GM18499 (cell line): ENCODE data around the gene RITA1.
"Not testable (repeated sequence)": the region's sequence is repeated elsewhere in the genome, so short reads cannot be mapped to it uniquely, and the experiment has no call there.

Experiments used
- ATAC-seq: cut with Tn5 transposase; IDR thresholded peaks from one replicate; pipeline ENCODE4 v1.9.1; 2021; ENCODE audit warnings: moderate number of reproducible peaks; ENCODE audit not compliant: insufficient read depth, unreplicated experiment

The RITA1 gene

DNA sequence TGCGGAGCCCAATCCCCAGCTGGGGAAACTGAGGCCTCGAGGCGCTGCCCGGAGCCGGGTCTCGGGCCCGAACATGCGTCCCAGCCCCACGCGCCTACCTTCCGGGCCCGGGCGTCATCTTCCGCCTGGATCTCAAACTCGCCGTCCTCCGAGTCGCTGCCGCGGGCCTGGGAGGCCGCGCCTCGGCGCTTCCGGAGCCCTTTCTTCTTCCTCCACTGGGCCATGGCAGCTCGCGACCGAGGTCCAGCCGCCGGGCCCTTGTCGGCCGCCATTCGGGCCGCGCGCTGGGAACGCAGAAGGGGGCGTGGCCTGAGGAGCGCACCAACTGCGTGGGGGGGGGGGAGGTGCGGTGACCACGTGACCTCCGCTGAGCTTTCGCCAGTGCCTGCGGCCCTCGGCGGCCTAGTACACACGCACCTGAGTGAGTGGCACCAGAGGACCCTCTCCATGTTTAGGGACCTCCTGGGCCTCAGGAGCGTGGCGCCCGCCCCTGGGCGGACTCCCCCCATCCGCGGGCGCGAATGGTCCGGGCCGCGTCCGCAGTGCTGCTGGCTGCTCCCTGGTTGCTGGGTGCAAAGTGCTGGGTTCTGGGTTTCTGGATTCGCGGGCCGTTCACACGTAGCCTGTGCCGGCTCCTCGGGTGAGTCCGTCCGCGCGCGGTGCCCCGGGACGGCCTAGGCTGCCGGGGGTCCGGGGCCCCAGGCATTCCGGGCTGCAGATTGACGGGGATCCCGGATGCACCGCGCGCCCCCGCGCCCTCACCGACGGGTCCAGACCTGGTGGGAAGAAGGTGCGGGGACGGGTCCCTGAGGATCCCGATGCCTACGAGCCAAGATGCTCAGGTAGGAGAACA lies at the start of gene RITA1, which contains the start of gene DDX54:
Gene RITA1, plus strand, starts transcription at position 542 of the 853 bp plus-strand sequence. CDS start 1,026 bp downstream, outside the sequence.
Gene DDX54, minus strand, starts transcription at position 299 of the 853 bp plus-strand sequence. Its CDS starts 27 bp downstream, at position 272.
- peak; percentile 23 for ATAC-seq

GRCh38 chr12:113136128-113136989 lies 49.2 kb upstream of the RITA1 start:
- ATAC-seq = no peak

DNA sequence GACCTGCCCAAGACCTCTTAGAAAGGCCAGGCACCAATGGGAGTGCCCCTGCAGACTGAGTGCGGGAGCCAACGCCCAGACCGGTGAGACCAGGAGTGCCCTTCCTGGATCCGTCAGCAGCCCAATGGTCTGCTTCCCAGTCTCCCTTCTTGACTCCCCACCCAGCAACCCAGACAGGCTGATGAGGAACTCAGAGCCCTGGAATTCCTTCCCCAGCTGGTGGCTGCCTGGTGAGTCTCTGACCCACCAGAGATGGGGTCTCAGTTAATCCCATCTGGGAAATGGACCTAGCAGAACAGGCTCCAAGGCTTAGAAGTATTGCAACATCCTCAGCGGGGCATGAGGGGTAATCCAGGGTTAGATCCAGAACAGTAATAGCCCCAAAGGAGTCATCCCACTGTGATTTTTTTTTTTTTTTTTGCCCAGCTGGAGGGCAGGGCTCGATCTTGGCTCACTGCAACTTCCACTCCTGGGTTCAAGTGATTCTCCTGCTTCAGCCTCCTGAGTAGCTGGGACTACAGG lies 48.5 kb upstream of the RITA1 start:
- no peak for ATAC-seq

DNA sequence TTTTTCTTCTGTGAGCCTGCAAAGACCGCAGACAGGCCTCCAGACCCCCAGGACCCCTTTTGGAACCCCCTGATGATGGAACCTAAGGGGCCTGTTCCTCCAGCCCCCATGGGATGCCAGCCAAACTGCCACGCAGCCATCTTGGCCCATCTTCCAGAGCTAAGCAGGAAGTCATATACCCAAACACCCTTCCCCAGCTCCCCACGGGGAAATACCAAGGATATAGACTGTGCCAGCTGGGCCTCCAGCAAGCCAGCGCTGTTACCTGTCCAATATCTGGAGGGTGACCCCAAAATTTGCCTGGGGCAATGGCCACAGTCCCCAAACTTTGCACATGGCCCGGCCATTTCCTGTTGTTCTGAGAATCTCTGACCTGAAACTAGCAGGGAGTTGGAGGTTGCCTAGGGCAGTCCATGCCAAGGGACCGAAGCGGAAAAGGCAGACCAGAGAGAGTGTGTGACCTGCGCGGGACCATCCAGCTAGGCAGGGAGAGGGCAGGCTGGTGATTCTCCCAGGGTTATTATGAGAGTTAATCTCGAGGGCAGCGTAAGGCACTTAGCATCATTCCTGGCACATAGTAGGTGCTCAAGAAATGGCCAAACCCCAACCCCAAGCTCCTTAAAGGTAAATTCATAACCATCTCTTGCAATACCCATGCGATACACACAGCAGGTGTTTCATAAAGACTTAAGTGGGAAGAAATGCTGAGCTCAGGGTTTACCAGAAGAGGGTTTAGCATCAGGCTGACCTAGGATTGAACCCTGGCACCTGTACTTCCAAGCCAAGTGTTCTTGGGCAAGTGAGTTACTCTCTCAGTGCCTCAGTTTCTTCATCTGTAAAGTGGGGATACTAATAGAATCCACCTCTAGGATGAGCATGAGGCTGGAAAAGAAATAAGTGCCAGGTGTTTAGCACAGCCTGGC lies 47.4 kb upstream of the RITA1 start:
- no peak for ATAC-seq

DNA sequence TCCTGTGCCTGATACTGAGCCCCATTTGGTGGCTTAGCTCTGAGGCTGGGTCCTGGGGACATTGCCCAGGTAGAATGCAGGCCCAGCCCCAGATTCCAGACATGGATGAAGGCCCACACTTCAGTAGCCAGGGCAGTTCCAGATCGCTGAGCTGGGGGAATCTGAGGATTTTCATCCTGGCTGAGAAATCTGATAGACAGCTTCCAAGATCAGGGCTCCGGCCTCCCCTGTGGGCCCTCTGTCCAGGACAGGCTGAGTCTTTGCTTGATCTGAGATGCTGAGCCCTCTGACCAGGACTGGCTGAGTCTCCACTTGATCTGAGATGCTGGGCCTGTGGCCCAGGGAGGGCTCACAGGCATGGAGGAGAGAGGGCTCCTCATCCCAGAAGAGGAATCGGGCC lies 46.7 kb upstream of the RITA1 start:
- no peak for ATAC-seq

DNA sequence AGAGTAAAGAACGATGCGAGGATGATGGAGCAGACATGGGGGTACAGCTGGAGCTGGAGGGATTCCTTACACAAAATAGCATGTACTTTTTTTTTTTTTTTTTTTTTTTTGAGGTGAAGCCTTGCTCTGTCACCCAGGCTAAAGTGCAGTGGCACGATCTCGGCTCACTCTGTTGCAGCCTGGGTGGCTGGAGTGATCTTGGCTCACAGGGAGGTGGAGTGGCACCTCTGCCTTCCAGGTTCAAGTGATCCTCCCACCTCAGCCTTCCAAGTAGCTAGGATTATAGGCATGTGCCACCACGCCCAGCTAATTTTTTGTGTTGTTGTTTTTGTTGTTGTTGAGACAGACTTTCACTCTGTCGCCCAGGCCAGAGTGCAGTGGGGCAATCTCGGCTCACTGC lies 44.8 kb upstream of the RITA1 start:
- no peak for ATAC-seq

DNA sequence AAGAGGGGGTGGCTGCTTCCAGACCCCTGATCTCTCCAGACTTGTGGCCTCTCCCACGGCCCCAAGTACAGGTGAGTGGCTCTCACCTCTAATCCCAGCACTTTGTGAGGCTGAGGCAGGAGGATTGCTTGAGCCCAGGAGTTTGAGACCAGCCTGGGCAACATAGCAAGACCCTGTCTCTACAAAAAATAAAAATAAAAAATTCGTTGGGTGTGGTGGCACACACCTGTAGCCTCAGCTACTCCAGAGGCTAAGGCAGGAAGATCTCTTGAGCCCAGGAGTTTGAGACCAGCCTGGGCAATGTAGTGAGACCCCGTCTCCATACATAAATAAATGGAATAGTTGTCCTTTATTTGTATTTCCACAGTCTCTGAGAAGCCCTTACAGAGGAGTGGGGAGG lies 43.8 kb upstream of the RITA1 start:
- ATAC-seq = not testable (repeated sequence)

GRCh38 chr12:113142173-113142885 lies 43.2 kb upstream of the RITA1 start:
- no peak for ATAC-seq

GRCh38 chr12:113142886-113143332 lies 42.6 kb upstream of the RITA1 start:
- ATAC-seq = no peak

DNA sequence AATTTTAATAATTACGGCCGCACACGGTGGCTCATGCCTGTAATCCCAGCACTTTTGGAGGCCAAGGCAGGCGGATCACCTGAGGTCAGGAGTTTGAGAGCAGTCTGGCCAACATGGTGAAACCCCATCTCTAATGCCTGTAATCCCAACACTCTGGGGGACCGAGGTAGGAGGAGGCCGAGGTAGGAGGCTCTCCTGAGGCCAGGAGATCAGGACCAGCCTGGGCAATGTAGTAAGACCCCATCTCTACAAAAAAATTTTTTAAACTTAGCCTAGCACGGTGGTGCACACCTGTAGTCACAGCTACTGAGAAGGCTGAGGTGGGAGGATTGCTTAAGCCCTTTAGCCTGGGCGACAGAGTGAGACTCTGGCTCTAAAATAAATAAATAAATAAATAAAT lies 41.6 kb upstream of the RITA1 start:
- no peak for ATAC-seq

DNA sequence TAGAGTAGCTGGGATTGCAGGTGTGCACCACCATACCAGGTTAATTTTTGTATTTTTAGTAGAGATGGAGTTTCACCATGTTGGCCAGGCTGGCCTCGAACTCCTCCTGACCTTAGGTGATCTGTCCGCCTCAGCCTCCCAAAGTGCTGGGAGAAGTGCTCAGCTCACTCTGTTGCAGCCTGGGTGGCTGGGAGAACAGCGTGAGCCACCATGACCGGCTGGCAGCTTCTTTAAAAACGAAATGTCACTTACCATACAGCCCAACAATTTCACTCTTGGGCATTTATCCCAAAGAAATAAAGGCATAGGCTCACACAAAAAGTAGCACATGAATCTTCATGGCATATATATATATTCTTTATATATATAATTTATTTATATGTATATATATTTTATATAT lies 40.7 kb upstream of the RITA1 start:
- no peak for ATAC-seq

DNA sequence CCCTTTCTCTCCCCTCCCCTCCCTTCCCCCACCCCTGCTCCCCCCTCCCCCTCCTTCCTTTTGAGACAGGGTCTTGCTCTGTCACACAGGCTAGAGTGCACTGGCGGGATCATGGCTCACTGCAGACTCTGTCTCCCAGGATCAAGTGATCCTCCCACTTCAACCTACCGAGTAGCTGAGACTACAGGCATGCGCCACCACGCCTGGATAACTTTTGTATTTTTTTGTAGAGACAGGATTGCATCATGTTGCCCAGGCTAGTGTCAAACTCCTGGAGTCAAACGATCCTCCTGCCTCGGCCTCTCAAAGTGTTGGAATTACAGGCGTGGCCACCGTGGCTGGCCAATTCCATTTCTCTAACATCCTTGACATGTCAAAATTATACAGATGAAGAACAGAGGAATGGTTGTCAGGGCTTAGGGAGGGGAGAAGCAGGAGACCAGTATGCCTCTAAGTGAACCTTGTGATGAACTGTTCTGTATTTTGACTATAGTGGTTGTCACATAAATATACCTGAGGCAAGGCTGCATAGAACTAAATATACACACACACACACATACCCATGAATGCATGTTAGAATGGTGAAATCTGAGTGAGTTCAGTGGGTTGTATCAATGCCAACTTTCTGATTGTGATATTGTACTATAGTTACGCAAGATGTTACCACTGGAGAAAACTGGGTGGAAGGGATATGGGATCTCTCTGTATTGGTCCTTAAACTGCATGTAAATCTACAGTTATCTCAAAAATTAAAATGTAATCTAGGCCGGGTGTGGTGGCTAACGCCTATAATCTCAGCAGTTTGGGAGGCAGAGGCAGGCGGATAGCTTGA lies 39.6 kb upstream of the RITA1 start:
- no peak for ATAC-seq

DNA sequence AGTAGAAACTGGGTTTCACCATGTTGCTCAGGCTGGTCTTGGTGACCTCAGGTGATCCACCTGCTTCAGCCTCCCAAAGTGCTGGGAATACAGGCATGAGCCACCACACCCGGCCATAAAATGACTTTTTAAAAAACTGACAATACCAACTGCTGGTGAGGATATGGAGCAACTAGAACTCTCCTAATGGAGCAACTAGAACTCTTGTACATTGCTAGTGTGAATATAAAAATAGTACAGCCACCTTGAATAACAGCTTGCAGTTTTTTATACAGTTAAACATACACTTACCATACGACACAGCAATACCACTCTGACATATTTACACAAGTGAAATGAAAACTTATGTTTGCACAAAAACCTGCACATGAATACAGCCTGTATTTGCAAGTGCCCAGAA lies 38.5 kb upstream of the RITA1 start:
- ATAC-seq = no peak

- ATAC-seq = no peak
Observed at GRCh38 chr12:113149361-113150150, 36.0 kb upstream of the RITA1 start, which contains the start of gene CFAP73. CFAP73 (plus strand) TSS chr12:113149724; CDS start chr12:113149858, 134 bp downstream.

- ATAC-seq = no peak
Observed at GRCh38 chr12:113151655-113152054, 33.9 kb upstream of the RITA1 start.

GRCh38 chr12:113152196-113152834 lies 33.2 kb upstream of the RITA1 start:
- no peak for ATAC-seq
